Sigmoid colon (tissue), 4 donors: ENCODE measurements around the gene TNRC18.

Experiments used
- EP300 ChIP-seq, 4 donors: sonication (generic); formaldehyde crosslinking; IDR thresholded peaks; one replicate each; pipeline ENCODE4 v1.6.1; 2017; ENCODE audit warnings: antibody characterized with exemption in 4 of 4
- POLR2A ChIP-seq, 2 donors: fragments of 450-650 bp; IDR thresholded peaks; one replicate each; pipeline ENCODE4 v1.6.1; 2016; ENCODE audit warnings: antibody characterized with exemption in 2 of 2, mild to moderate bottlenecking in 2 of 2, moderate library complexity in 2 of 2
- POLR2AphosphoS5 ChIP-seq, 4 donors: sonication (generic); formaldehyde crosslinking; IDR thresholded peaks; one replicate each; pipeline ENCODE4 v1.6.1; 2017; ENCODE audit warnings: antibody characterized with exemption in 4 of 4
- TF ChIP-seq, protein P1 (sequence below), 4 experiments: fragments of 450-650 bp in 3 of 4; fragments of 200-600 bp in 1 of 4; IDR thresholded peaks; one replicate each; pipeline ENCODE4 v1.5.1; 2016 to 2019; ENCODE audit warnings: antibody characterized with exemption in 4 of 4, mild to moderate bottlenecking in 3 of 4, moderate library complexity in 2 of 4

- TF ChIP-seq, protein P1, sequence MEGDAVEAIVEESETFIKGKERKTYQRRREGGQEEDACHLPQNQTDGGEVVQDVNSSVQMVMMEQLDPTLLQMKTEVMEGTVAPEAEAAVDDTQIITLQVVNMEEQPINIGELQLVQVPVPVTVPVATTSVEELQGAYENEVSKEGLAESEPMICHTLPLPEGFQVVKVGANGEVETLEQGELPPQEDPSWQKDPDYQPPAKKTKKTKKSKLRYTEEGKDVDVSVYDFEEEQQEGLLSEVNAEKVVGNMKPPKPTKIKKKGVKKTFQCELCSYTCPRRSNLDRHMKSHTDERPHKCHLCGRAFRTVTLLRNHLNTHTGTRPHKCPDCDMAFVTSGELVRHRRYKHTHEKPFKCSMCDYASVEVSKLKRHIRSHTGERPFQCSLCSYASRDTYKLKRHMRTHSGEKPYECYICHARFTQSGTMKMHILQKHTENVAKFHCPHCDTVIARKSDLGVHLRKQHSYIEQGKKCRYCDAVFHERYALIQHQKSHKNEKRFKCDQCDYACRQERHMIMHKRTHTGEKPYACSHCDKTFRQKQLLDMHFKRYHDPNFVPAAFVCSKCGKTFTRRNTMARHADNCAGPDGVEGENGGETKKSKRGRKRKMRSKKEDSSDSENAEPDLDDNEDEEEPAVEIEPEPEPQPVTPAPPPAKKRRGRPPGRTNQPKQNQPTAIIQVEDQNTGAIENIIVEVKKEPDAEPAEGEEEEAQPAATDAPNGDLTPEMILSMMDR (IDR thresholded peaks at IDR 0.05) = no peak
- TF ChIP-seq EP300 (IDR thresholded peaks at IDR 0.05) (no peak), POLR2A (IDR thresholded peaks at IDR 0.05) (no peak), POLR2AphosphoS5 (IDR thresholded peaks at IDR 0.05) (no peak)
Observed at GRCh38 chr7:5334671-5335070, 89.0 kb downstream of the TNRC18 start.
